ACHN (cell line): Measurements from ENCODE around the gene IQGAP2.
"Not testable (repeated sequence)": the region's sequence is repeated elsewhere in the genome, so short reads cannot be mapped to it uniquely, and the experiment has no call there.

Experiments used
- DNase-seq: peaks from one replicate; pipeline ENCODE4 v3.0.0-alpha.2; 2015
- in situ Hi-C: cut with HindIII; loops from 2 replicates; pipeline ENCODE4 v1.10.0; 2017; ENCODE audit warnings: low sequenced_read_pairs, low pct_ligation_motif_present, low pct_unique_long_range_greater_than_20kb

IQGAP2 gene

GRCh38 chr5:76514292-76514691, 111.2 kb downstream of the IQGAP2 start:
- in situ Hi-C loops, result no loop called here
- no peak for DNase-seq

- no peak for DNase-seq
- in situ Hi-C loops, result no loop called here
These were observed 111.6 kb downstream of the IQGAP2 start for GRCh38 chr5:76514713-76515112.

GRCh38 chr5:76517334-76517733, 114.2 kb downstream of the IQGAP2 start:
- in situ Hi-C loops, result no loop called here
- DNase-seq, result no peak

- in situ Hi-C loops, DNase-seq: not testable (repeated sequence)
These were observed 115.2 kb downstream of the IQGAP2 start for GRCh38 chr5:76518246-76518645.

GRCh38 chr5:76521240-76521758, 118.2 kb downstream of the IQGAP2 start:
- no peak for DNase-seq
- in situ Hi-C loops, result no loop called here

GRCh38 chr5:76522103-76522935, 119.2 kb downstream of the IQGAP2 start:
- DNase-seq, result no peak
- in situ Hi-C loops, result no loop called here

- in situ Hi-C loops, result no loop called here
- no peak for DNase-seq
These were observed 121.2 kb downstream of the IQGAP2 start for GRCh38 chr5:76524101-76524835.

GRCh38 chr5:76524868-76525267, 121.8 kb downstream of the IQGAP2 start:
- in situ Hi-C loops, result no loop called here
- DNase-seq, result no peak

GRCh38 chr5:76525956-76526355, 122.9 kb downstream of the IQGAP2 start:
- no peak for DNase-seq
- in situ Hi-C loops, result no loop called here

GRCh38 chr5:76526950-76527583, 124.0 kb downstream of the IQGAP2 start:
- DNase-seq, result no peak
- in situ Hi-C loops, result no loop called here

GRCh38 chr5:76527685-76528161, 124.6 kb downstream of the IQGAP2 start:
- no peak for DNase-seq
- in situ Hi-C loops, result no loop called here

GRCh38 chr5:76528547-76529331, 125.7 kb downstream of the IQGAP2 start:
- DNase-seq, result no peak
- in situ Hi-C loops, result no loop called here

- DNase-seq, result no peak
- in situ Hi-C loops, result no loop called here
These were observed 126.6 kb downstream of the IQGAP2 start for GRCh38 chr5:76529464-76530344.

GRCh38 chr5:76532052-76532451, 129.0 kb downstream of the IQGAP2 start:
- no peak for DNase-seq
- in situ Hi-C loops, result no loop called here

GRCh38 chr5:76532973-76533372, 129.9 kb downstream of the IQGAP2 start:
- DNase-seq, result no peak
- in situ Hi-C loops, result no loop called here

- in situ Hi-C loops, result no loop called here
These were observed 132.5 kb downstream of the IQGAP2 start for GRCh38 chr5:76535577-76535976.

GRCh38 chr5:76537073-76537543, 134.0 kb downstream of the IQGAP2 start:
- in situ Hi-C loops, result no loop called here
- DNase-seq, result no peak

More at GRCh38 chr5:76535577-76535976, 132.5 kb downstream of the IQGAP2 start:
- DNase-seq, result no peak
